SHP77 treated with DMSO at 0.1 percent for 48 hours (cell line): ENCODE data around the gene ACTN4.
"Not testable (repeated sequence)": the region's sequence is repeated elsewhere in the genome, so short reads cannot be mapped to it uniquely, and the experiment has no call there.

ENCODE experiments used
- DNase-seq: peaks from one replicate; lab custom pipeline; 2025; lab: John Stamatoyannopoulos, UW

Gene ACTN4

DNA sequence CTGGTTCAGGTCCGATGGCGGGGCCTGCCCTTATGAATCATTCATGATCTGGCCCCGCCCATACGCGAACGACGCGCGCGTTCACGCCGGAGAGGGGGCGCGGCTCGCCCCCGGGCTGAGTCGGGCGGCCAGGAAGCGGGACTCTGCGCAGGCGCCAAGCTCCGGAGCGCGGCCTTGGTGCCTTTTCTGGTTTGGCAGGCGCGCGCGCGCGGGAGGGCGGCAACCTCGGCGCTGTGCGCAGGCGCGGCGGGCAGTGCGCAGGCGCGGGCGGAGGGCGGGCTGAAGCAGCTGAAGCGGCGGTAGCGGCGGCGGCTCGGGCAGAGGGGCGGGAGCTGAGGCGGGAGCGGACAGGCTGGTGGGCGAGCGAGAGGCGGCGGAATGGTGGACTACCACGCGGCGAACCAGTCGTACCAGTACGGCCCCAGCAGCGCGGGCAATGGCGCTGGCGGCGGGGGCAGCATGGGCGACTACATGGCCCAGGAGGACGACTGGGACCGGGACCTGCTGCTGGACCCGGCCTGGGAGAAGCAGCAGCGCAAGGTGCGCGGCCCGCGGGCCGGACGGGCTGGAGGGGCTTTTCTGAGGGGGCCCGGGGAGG lies at the start of gene ACTN4:
TSS of gene ACTN4 (plus strand) at position 282 of the 598 bp plus-strand sequence. CDS start at position 379, 97 bp downstream.
- peak; percentile 97 for DNase-seq

DNA sequence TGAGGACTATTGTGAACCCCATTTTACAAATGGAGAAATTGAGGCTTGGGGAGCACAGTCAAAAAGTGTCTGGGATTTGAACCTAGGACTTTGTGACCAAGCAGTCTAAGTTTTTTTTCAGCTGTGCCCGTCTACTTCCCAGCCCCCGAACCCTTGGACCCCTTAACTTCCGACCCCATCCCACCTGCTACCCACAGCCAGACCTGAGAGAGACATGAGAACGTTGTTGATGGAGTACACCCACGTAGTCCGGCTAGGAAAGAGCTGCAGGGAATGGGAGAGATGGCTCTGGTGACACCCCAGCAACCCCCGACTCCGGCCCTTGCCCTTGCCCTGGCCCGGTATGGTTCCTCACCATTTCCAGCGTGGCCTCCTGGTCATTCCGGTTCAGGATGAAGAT lies 47.7 kb upstream of the ACTN4 start:
- no peak for DNase-seq

DNA sequence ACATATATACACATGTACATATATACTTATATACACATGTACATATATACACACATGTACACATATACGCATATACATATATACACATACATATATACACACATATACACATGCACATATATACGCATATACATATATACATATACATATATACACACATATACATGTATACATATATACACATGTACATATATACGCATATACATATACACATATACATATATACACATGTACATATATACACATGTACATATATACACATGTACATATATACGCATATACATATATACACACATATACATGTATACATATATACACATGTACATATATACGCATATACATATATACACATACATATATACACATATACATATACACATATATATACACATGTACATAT lies 44.6 kb upstream of the ACTN4 start:
- DNase-seq, result not testable (repeated sequence)

DNA sequence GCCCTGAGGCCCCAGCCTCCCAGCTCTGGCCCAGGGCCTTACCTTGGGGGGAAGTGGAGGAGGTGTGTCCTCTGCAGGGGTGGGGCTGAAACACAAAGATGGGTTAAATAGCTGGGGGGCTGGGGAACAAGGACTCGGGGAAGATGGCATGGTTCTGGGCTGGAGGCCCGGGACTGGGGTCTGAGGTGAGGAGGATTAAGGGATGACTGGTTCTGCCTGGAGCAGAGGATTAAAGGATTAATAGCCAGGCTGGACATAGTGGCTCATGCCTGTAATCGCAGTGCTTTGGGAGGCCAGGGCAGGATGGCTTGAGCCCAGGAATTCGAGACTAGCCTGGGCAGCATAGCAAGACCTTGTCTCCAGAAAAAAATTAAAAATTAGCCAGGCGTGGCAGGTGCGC lies 41.3 kb upstream of the ACTN4 start:
- DNase-seq, result no peak

DNA sequence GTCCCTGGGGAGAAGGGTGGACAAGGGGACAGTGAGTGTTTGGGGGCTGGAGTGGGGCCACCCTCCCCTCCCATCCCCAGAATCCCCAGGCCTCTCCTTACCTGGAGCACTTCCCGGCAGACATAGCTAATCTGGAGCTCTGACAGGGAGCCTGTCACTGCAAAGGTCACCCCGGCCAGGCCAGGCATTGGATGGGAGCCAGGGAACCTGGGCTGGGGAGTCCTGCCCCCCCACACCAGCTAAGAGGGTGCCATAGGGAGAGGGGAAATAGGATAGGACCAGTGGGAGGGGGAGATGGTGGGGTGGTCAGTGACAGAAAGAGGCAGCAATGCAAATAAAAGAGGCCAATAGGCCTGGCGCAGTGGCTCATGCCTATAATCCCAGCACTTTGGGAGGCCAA lies 33.2 kb upstream of the ACTN4 start:
- no peak for DNase-seq

DNA sequence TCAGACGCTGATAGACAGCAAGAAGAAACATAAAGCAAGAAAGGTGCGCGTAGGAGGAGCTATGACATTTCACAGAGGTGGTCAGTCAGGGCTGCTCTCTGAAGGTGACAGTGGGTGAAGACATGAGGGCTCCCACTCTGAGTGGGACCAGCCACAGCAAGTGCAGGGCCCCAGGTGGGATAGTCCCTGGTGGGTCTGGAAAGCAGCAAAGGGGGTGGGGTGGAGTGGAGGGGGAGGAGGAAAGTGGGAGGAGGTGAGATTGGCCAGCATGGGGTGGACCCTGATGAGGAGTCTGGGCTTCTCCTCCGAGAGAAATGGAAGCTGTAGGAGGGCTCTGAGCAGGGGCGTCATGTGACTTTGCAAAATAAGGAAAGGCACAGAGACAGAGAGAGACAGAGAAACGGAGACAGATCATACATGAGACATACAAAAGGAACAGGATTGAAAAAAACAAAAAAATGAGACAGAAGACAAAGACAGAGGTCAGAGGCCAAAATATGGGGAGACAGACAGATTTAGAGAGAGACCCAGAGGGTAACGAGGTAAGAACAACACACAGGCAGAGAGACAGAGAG lies 32.4 kb upstream of the ACTN4 start:
- no peak for DNase-seq

DNA sequence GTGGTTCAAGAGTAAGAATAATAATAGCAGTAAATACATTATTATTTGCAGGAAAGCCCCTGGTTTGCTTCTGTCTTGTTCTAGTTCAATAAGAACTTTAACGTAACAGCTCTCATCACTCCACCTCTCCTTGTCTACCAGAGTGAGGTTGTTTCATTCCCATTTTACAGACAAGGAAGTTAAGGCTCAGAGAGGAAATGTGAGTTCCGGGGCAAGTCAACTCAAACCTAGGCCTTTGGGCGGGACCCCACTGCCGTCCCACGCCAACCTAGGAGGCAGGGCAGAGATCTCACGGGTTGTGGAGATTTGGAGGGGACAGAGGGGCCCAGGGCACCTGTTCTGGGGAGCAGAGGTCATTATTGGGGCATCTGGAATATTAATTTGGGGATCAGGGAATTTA lies 31.2 kb upstream of the ACTN4 start:
- no peak for DNase-seq

DNA sequence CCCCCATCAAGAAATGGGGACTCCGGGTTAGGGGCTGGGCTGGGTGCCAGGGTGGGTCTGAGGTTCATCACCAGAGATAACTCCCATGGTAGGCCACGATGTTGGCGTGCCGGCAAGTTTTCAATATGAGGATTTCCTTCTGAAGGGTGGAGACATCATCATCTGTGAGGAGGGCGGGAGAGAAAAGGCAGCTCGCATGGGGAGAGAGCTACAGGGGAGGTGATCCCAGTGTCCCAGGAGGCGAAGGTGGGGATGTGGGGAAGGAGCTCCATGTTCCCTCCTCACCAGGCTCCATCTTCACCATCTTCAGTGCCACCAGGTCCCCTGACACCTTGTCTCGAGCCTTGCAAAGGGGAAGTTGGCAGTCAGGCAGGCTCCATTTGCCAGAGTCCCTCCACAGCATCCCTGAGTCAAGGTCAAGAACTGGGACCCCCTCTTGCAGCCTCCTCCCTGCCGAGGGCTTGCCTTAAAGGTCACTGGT lies 30.1 kb upstream of the ACTN4 start:
- no peak for DNase-seq

DNA sequence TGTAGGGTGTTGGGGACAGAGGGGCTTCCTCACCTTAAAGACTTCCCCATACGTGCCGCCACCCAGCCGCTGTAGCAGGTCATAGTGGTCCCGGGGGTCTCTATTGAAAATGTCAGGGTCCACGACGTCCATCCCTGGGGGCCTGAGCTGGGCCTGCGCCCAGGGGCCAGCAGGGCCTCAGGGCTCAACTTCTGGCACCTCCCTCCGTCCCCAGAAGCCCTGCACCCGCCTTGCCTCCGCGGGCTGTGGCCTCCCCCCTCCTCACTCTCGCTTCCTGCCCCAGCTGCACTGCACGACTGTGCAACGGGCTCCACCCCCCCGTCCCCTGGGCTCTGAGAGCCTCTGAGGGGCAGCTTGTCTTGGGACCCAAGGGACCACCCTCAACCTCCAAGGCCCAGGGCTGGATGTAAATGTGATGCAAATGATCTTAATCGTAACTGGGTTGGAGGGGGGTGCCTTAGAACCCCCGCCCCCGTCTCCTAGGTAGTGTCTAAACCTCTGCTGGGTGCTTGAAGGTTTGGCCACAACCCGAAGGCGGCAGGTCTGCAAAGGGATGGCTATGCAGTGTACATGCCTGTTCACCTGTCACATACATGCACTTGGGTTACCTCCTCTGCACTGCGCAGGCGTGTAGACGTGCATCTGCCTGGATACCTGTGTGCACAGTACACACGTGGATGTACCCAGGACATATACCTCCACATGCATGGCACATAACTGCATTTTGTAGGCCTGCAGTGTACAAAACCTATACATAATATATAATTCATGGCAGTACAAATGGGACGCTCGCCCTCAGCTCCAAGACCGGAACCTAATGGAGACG lies 29.5 kb upstream of the ACTN4 start, which contains the start of gene MAP4K1:
TSS of gene MAP4K1 (minus strand) at position 190 of the 826 bp plus-strand sequence. CDS start at position 132, 58 bp downstream.
- DNase-seq, result no peak

DNA sequence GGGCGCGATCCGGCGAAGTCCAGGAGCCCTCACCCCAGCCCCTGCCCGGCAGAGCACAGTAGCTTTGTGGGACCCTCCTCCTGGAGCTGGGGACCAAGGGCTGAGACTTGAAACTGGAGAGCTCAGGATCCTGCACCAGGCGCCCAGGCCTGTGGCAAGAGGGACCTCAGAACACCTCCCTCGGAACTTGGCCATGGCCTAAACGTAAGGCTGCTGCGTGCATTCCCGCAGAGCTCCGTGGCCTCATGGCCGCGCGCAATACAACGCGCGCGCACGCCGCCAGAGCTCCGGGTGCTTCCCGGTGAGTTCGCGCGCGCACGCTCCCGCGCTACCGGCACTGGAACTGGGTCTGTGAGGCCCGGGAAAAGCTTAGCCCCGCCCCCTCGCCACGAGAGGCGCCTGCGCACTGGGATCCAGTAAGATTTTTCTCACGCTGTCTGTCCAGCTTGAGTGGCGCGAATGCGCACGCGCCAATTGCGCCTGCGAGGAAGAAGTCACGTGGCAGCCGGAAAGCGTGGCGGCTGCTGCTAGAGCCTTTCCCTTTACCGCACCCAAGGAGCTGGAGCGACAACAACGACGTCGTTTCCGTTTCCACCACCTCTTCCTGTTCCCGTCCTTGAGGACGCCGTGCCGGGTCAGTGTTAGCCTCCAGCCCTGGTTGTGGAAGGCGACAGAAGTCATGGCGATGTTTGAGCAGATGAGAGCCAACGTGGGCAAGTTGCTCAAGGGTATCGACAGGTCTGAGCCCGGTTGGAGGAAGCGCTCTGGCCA lies 28.7 kb upstream of the ACTN4 start, which contains the start of gene EIF3K:
TSS of gene EIF3K (plus strand) at position 599 of the 771 bp plus-strand sequence. CDS start at position 680, 81 bp downstream.
- peak; percentile 99 for DNase-seq

DNA sequence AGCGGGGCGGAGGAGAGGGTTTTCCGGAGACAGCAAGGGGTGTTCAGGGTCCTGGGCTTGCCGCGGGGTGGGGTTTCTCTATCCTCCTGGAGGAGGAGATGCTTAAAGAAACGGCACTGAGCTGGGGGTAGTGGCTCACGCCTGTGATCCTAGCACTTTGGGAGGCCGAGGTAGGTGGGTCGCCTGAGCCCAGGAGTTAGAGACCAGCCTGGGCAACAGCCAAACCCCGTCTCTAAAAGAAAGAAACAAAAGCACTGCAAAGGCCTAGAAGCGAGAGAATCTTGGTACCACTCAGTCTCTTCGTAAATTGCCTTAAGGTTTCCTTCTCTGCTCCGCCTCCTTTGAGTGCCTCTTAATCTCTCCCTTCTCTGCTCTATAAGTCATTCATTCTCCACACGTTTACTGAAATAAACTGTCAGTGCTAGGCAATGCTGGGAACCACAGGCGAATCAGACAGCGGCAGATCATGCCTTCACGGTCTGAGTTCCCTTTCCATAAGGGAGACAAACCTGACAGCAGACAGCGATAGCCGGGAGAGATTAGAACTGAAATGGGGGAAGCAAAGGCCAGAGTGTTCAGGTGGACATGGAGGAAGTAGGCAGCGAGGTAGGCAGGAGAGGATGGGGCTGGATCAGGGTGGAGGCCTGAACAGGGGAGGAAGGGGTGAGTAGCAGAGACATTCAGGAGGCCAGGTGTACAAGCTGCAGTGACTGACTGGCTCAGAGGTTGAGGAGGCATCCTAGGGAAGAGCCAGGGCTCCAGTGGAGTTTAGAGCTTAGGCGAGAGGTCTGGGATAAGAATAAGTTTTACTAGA lies 27.9 kb upstream of the ACTN4 start:
- DNase-seq, result no peak

DNA sequence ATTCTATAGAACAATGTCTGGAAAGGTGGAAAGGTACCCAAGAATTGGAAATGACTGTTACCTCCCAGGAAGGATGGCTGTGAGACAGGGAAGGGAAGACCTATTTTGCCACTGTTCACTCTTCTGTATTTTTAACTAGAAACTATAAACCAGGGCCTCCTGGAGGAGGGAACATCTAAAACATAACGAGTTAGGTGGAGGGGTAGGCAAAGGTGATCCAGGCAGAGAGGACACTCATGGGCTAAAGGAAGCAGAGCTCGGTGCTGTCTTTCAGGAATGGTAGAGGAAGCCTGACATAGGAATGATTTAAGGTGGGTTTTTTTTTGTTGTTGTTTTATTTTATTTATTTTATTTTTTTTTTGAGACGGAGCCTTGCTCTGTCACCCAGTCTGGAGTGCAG lies 22.6 kb upstream of the ACTN4 start:
- no peak for DNase-seq

DNA sequence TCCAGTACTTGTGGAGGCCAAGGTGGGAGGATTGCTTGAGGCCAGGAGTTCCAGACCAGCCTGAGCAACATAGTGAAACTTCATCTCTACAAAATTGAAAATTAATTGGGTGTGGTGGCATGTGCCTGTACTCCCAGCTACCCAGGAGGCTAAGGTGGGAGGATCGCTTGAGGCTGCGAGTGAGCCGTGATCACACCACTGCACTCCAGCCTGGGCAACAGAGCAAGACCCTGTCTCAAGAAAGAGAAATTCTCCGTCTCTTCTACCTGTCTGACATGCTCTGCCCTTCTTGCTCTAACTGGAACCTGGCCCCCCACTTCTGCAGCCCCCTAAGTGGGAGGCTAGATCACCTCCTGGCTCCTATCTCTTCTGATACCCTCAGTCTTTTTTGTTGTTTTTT lies 21.0 kb upstream of the ACTN4 start:
- DNase-seq, result no peak

DNA sequence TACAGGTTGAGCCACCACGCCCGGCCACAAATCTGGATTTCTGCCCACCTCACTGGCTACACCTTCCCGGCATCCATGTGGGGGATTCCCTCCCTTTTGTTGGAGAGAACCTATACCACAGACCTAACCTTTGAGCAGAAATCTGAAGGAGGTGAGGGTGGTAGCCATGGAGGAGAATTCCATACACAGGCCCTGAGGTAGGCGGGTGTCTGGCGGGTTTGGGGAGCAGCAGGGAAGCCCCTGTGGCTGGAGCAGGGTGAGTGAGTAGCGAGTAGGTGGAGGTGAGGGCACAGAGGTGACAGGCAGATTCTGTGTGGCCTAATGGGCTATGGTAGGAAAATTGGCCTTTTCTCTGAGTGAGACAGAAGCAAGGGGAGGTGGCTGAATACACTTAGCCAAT lies 17.9 kb upstream of the ACTN4 start:
- DNase-seq, result no peak

DNA sequence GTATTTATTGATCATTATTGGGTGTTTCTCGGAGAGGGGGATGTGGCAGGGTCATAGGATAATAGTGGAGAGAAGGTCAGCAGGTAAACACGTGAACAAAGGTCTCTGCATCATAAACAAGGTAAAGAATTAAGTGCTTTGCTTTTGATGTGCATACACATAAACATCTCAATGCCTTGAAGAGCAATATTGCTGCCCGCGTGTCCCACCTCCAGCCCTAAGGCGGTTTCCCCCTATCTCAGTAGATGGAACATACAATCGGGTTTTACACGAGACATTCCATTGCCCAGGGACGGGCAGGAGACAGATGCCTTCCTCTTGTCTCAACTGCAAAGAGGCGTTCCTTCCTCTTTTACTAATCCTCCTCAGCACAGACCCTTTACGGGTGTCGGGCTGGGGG lies 16.1 kb upstream of the ACTN4 start:
- not testable (repeated sequence) for DNase-seq

DNA sequence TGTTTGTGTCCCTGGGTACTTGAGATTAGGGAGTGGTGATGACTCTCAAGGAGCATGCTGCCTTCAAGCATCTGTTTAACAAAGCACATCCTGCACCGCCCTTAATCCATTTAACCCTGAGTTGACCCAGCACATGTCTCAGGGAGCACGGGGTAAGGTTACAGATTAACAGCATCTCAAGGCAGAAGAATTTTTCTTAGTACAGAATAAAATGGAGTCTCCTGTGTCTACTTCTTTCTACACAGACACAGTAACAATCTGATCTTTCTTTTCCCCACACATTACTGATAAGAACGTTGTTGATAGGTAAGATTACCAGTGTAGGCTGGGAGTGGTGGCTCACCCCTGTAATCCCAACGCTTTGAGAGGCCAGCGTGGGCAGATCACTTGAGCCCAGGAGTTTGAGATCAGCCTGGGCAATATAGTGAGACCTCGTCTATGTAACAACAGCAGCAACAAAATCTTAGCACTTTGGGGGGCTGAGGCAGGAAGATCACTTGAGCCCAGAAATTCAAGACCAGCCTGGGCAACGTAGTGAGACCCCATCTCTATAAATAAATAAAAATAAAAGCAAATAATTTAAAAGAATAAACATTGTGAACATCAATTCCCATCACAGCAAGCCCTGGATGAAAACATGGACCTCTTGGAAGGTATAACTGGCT lies 15.5 kb upstream of the ACTN4 start:
- not testable (repeated sequence) for DNase-seq

DNA sequence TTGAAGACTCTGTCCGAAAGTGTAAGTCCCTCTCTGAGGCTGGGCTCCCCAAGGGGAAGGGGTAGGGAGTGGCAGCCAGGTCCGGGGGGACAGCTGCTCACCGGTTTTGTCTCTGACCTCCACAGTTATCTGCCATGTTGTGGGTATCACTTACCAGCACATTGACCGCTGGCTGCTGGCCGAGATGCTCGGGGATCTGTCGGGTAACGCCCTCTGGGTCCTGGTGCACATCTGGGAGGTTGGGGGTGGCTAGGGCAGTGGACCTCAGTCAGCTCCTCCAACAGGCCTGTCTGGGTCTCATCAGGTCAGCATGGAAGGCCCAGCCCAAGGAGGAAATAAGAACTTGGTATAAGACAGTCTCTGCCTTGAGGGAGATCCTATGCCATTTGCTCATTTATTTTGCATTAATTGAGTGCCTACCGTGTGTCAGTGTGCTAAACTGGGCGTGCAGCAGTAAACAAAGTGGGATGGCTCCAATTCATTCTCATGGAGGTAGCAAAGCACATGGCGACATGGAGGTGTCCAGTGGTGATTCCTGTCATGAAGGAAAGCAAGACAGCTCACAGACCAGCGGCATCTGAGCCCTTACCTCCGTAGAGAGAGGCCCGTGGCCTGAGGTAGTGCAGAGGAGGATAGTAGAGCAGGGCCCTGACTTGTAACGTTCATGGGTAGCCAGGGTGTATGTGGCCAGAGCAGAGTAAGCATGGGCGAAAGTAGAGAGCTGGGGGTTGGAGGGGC lies 14.8 kb upstream of the ACTN4 start:
- DNase-seq, result no peak

DNA sequence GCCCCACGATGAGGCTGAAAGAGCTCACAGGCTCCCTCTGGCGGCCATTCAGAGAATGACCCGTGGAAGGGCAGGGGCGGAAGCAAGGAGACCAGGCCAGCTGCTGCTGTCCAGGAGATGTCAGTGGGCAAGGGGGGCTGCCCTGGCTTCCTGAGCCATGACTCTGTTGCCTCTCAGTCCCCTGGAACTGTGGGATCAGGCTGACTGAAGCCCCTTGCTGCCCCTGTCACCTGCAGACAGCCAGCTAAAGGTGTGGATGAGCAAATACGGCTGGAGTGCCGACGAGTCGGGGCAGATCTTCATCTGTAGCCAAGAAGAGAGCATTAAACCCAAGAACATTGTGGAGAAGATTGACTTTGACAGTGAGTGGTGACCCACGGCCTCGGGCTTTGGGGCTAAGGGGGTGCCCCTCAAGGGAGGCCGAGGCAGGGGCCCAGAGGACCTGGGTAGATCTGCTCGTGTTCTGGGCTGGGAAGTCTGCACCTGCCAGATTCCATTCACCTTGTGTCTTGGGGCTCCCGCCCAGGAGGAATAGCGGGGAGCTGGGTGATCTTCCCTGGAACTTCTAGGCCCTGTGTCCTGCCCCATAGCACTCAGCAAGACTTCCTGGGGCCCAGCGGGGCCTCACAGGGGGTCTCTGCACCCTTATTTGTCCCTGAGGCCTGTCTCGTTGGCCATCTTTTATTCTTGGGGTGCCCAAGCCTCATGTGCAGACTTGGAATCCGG lies 12.5 kb upstream of the ACTN4 start:
- no peak for DNase-seq
